Measurements from ENCODE around the gene GSAP.

DNA sequence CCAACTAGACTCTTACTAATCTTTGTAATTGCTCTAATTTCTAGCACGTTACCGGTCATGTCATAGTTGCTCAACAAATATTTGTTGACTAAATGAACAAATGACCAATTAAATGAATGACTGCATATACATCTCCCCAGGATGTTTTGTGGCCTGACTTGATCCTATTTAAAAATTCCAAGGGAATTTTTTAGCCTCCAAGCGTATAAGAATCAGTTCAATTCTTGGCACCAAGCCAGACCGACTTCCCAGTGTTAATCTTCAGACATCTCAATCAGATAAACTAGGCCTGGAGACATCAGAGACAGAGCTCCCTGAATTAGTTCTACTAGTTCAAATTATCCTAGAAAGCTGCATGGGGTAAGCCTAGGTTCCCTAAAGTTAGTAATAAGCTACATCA, 96.0 kb downstream of the GSAP start:
- TF ChIP-seq POLR2A (IDR thresholded peaks at IDR 0.05): no peak
- TF ChIP-seq, protein P1, sequence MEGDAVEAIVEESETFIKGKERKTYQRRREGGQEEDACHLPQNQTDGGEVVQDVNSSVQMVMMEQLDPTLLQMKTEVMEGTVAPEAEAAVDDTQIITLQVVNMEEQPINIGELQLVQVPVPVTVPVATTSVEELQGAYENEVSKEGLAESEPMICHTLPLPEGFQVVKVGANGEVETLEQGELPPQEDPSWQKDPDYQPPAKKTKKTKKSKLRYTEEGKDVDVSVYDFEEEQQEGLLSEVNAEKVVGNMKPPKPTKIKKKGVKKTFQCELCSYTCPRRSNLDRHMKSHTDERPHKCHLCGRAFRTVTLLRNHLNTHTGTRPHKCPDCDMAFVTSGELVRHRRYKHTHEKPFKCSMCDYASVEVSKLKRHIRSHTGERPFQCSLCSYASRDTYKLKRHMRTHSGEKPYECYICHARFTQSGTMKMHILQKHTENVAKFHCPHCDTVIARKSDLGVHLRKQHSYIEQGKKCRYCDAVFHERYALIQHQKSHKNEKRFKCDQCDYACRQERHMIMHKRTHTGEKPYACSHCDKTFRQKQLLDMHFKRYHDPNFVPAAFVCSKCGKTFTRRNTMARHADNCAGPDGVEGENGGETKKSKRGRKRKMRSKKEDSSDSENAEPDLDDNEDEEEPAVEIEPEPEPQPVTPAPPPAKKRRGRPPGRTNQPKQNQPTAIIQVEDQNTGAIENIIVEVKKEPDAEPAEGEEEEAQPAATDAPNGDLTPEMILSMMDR (IDR thresholded peaks at IDR 0.05): no peak
